CD14-positive monocyte (primary cell): ENCODE results near the gene PIKFYVE. TPM values are rescaled to one million over a fixed set of nuclear protein-coding genes. Genes with fewer than 3 reads are reported as not detected.

Source experiments
- DNase-seq, 3 donors: peaks; one replicate each; pipeline ENCODE4 v3.0.0-alpha.2; 2011 to 2022
- H2AFZ ChIP-seq: 2 replicates; pipeline ENCODE4 v1.6.0; 2012; ENCODE audit warnings: mild to moderate bottlenecking, low read depth, low read length, inconsistent platforms; ENCODE audit not compliant: insufficient read depth, poor library complexity, severe bottlenecking
- H3K27ac ChIP-seq, 2 donors: 1 replicate in 1 of 2; 2 replicates in 1 of 2; pipeline ENCODE4 v1.5.1; 2012 to 2013; ENCODE audit warnings: low read length in 2 of 2, control low read depth in 1 of 2, inconsistent platforms in 1 of 2, low read depth in 1 of 2, mild to moderate bottlenecking in 1 of 2
- H3K27me3 ChIP-seq, 2 donors: one replicate each; pipeline versions ENCODE4 v1.6.0 to v1.6.1; 2011 to 2013; ENCODE audit warnings: low read length in 2 of 2; ENCODE audit not compliant: control insufficient read depth in 2 of 2, insufficient read depth in 2 of 2
- H3K36me3 ChIP-seq, 2 donors: replicated peaks in 1 of 2; 1 replicate in 1 of 2; 2 replicates in 1 of 2; pipeline versions ENCODE4 v1.5.1 to v1.6.1; 2012 to 2013; ENCODE audit warnings: low read length in 2 of 2, control low read depth in 1 of 2, inconsistent platforms in 1 of 2, mild to moderate bottlenecking in 1 of 2; ENCODE audit not compliant: insufficient read depth in 2 of 2, control insufficient read depth in 1 of 2
- H3K4me1 ChIP-seq, 2 donors: 1 replicate in 1 of 2; 2 replicates in 1 of 2; pipeline versions ENCODE4 v1.5.1 to v1.6.1; 2012 to 2013; ENCODE audit warnings: low read length in 2 of 2, control low read depth in 1 of 2, inconsistent platforms in 1 of 2, mild to moderate bottlenecking in 1 of 2, moderate library complexity in 1 of 2; ENCODE audit not compliant: insufficient read depth in 2 of 2, control insufficient read depth in 1 of 2
- H3K4me2 ChIP-seq: replicated peaks from 2 replicates; pipeline ENCODE3; 2012; ENCODE audit warnings: low read length, moderate library complexity, mild to moderate bottlenecking; ENCODE audit not compliant: poor library complexity, severe bottlenecking; ENCODE audit errors: extremely low read depth
- H3K4me3 ChIP-seq, 3 experiments: fragments of 200-600 bp in 1 of 3; sonication (generic) in 1 of 3; replicated peaks in 1 of 3; 1 replicate in 2 of 3; 2 replicates in 1 of 3; pipeline ENCODE4 v1.5.1; 2011 to 2013; ENCODE audit warnings: low read length in 3 of 3, mild to moderate bottlenecking in 3 of 3, control low read depth in 2 of 3, low read depth in 2 of 3, inconsistent platforms in 1 of 3, moderate library complexity in 1 of 3
- H3K79me2 ChIP-seq: 2 replicates; pipeline ENCODE4 v1.6.0; 2012; ENCODE audit warnings: mild to moderate bottlenecking, control low read depth, inconsistent platforms, low read length, moderate library complexity; ENCODE audit not compliant: insufficient read depth
- H3K9ac ChIP-seq: 2 replicates; pipeline ENCODE4 v1.6.0; 2017; ENCODE audit warnings: low read length, mild to moderate bottlenecking; ENCODE audit not compliant: insufficient read depth, poor library complexity, severe bottlenecking
- H3K9me3 ChIP-seq, 2 donors: replicated peaks in 1 of 2; 1 replicate in 1 of 2; 2 replicates in 1 of 2; pipeline versions ENCODE4 v1.5.1 to v1.6.1; 2012 to 2013; ENCODE audit warnings: low read length in 2 of 2, control low read depth in 1 of 2; ENCODE audit not compliant: control insufficient read depth in 1 of 2, insufficient read depth in 1 of 2
- H4K20me1 ChIP-seq: 2 replicates; pipeline ENCODE4 v1.6.0; 2012; ENCODE audit warnings: mild to moderate bottlenecking, low read length, control low read depth, moderate library complexity; ENCODE audit not compliant: insufficient read depth
- H3K27ac Mint-ChIP-seq, 7 donors: one replicate each; pipeline ENCODE4 v1.8.0; 2020; ENCODE audit warnings: mild to moderate bottlenecking in 7 of 7, mixed read lengths in 7 of 7, moderate library complexity in 6 of 7, inconsistent platforms in 2 of 7
- H3K27me3 Mint-ChIP-seq, 3 donors: one replicate each; pipeline ENCODE4 v1.8.0; 2021 to 2022; ENCODE audit warnings: low read depth in 3 of 3, mild to moderate bottlenecking in 3 of 3, mixed read lengths in 3 of 3, moderate library complexity in 3 of 3, inconsistent platforms in 1 of 3
- H3K36me3 Mint-ChIP-seq, 2 donors: one replicate each; pipeline ENCODE4 v1.8.0; 2020; ENCODE audit warnings: mixed read lengths in 2 of 2, inconsistent platforms in 1 of 2, mild to moderate bottlenecking in 1 of 2
- H3K4me1 Mint-ChIP-seq: one replicate; pipeline ENCODE4 v1.8.0; 2020; ENCODE audit warnings: mild to moderate bottlenecking, mixed read lengths
- H3K4me3 Mint-ChIP-seq, 2 donors: one replicate each; pipeline ENCODE4 v1.8.0; 2020; ENCODE audit warnings: mild to moderate bottlenecking in 2 of 2, mixed read lengths in 2 of 2, moderate library complexity in 1 of 2
- H3K9me3 Mint-ChIP-seq, 7 donors: one replicate each; pipeline ENCODE4 v1.8.0; 2020 to 2022; ENCODE audit warnings: mixed read lengths in 7 of 7, mild to moderate bottlenecking in 6 of 7, moderate library complexity in 6 of 7, inconsistent platforms in 2 of 7
- WGBS: methylation state at CpG from one replicate; pipeline ENCODE4 v1.1.5; 2013; ENCODE audit warnings: missing lambda C conversion rate; ENCODE audit not compliant: insufficient coverage; 5-methylcytosine and 5-hydroxymethylcytosine counted together
- intact Hi-C, 2 donors: fragments of 100-400 bp; cut with micrococcal nuclease; formaldehyde crosslinking; loops; one replicate each; pipeline versions ENCODE4 v1.15.0 to v1.15.1; 2023
- polyA plus RNA-seq, 3 donors: library from polyadenylated mRNA; depleted of rRNA in 1 of 3; unstranded in 2 of 3; stranded (reverse) in 1 of 3; fragments of 300-500 nt in 2 of 3; fragments of >200 nt in 1 of 3; fragmentation: Illumina TruSeq in 2 of 3; gene quantifications; 1 replicate in 2 of 3; 2 replicates in 1 of 3; pipeline ENCODE4 v1.2.3, GENCODE V29; 2012 to 2021
- TF ChIP-seq, protein P1 (sequence below): fragments of 200-600 bp; IDR thresholded peaks from one replicate; pipeline ENCODE4 v1.8.0; 2022; ENCODE audit warnings: antibody characterized with exemption, mild to moderate bottlenecking

Gene PIKFYVE
- polyA plus RNA-seq, 3 donors, result 3.5 to 17.6 (median 6.2) TPM

DNA sequence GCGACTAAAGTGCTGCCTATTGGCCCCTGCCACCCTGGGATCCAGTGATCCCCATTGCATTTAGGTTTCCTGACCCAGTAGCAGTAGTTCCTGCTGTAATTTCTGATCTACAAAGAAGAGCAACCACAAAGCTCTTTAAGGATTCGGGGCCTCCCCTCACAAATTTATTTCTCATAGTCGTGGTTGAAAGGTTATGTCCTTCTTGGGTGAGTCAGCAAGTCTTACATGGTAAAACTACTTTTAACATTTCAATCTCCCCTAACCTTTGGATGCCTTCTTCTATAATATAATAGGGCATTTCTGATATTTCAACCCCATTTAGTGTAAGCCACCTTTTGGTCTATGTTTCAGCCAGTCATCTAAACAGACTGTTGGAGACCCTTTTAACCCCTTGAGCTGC, 14.9 kb downstream of the PIKFYVE start:
- DNase-seq, result no peak
- no peaks in the 10 kb centered on the region for H3K27me3 ChIP-seq
- H3K9ac ChIP-seq, result no peak overlapping the region
- H3K4me1 ChIP-seq, result peaks cover 5% of the 10 kb centered on the region in 2 donors
- H3K4me3 Mint-ChIP-seq, result no peak overlapping the region
- WGBS, result no CpG with 5 or more reads among the region's 3 CpGs
- intact Hi-C loops, result no loop called here
- no peaks in the 10 kb centered on the region for H3K9me3 Mint-ChIP-seq
- no peaks in the 10 kb centered on the region for H3K27me3 Mint-ChIP-seq
- H3K9me3 ChIP-seq, result no peaks in the 10 kb centered on the region
- H3K27ac Mint-ChIP-seq, result peak overlapping the region in 3 of 7 donors; percentile 30 to 63 (median 36)
- no peak overlapping the region for H3K4me3 ChIP-seq
- peaks cover 89% of the 10 kb centered on the region for H3K79me2 ChIP-seq
- peaks cover 80% of the 10 kb centered on the region for H4K20me1 ChIP-seq
- H3K36me3 Mint-ChIP-seq, result peaks cover 76% of the 10 kb centered on the region in 2 donors
- H3K4me2 ChIP-seq, result no peak overlapping the region
- peaks cover 72 to 84% of the 10 kb centered on the region in 2 donors for H3K36me3 ChIP-seq
- peak overlapping the region in 1 of 2 donors; percentile 40 for H3K27ac ChIP-seq
- no peak overlapping the region for H2AFZ ChIP-seq
- TF ChIP-seq, protein P1, sequence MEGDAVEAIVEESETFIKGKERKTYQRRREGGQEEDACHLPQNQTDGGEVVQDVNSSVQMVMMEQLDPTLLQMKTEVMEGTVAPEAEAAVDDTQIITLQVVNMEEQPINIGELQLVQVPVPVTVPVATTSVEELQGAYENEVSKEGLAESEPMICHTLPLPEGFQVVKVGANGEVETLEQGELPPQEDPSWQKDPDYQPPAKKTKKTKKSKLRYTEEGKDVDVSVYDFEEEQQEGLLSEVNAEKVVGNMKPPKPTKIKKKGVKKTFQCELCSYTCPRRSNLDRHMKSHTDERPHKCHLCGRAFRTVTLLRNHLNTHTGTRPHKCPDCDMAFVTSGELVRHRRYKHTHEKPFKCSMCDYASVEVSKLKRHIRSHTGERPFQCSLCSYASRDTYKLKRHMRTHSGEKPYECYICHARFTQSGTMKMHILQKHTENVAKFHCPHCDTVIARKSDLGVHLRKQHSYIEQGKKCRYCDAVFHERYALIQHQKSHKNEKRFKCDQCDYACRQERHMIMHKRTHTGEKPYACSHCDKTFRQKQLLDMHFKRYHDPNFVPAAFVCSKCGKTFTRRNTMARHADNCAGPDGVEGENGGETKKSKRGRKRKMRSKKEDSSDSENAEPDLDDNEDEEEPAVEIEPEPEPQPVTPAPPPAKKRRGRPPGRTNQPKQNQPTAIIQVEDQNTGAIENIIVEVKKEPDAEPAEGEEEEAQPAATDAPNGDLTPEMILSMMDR, result no peak
- peaks cover 9% of the 10 kb centered on the region for H3K4me1 Mint-ChIP-seq

DNA sequence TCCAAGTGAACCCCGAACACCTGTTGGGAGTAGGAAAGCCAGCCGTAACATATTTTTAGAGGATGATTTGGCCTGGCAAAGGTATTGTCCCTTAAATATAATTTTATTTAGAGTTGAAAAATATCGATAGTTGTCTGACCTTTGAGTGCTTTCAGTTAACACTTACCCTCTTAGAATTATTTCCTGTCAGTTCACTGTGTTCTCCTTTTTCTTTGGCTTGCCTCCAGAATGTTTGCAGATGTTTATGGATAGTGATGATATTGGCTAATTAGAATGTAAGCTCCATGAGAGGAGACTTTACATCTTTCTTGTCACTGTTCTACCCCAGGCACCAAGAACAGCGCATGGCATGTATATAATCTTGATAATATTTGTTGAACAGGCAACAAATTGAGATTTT, 19.8 kb downstream of the PIKFYVE start:
- no peak for DNase-seq
- peaks cover 0 to 9% of the 10 kb centered on the region in 2 donors for H3K9me3 ChIP-seq
- H4K20me1 ChIP-seq, result peaks cover 44% of the 10 kb centered on the region
- TF ChIP-seq, protein P1, result no peak
- peak overlapping the region in 1 of 2 donors; percentile 28 for H3K27ac ChIP-seq
- H3K4me1 ChIP-seq, result peaks cover 5% of the 10 kb centered on the region in 2 donors
- no peak overlapping the region for H3K9ac ChIP-seq
- H3K27me3 ChIP-seq, result no peaks in the 10 kb centered on the region
- Mint-ChIP-seq H3K9me3 (peaks cover 0 to 9% (median 4%) of the 10 kb centered on the region in 7 donors), H3K27me3 (no peaks in the 10 kb centered on the region), H3K36me3 (peaks cover 64 to 72% of the 10 kb centered on the region in 2 donors), H3K4me3 (peak overlapping the region in 1 of 2 donors; percentile 43), H3K4me1 (peaks cover 9% of the 10 kb centered on the region), H3K27ac (peak overlapping the region in 6 of 7 donors; percentile 8 to 79 (median 46))
- intact Hi-C loops, result no loop called here
- no CpG with 5 or more reads among the region's 4 CpGs for WGBS
- peaks cover 62 to 83% of the 10 kb centered on the region in 2 donors for H3K36me3 ChIP-seq
- H2AFZ ChIP-seq, result no peak overlapping the region
- H3K79me2 ChIP-seq, result peaks cover 66% of the 10 kb centered on the region
- no peak overlapping the region for H3K4me2 ChIP-seq
- H3K4me3 ChIP-seq, result no peak overlapping the region
